CD4-positive, alpha-beta T cell treated with Interleukin-1 beta for 1 hour (primary cell): ENCODE data around the gene RAB8A.
A peak's percentile ranks its signal among the peaks of the same experiment; 100 is the strongest.

Experiments
- DNase-seq, 2 donors: peaks; one replicate each; pipeline ENCODE4 v3.0.0-alpha.2; 2020 to 2022

The RAB8A gene

GRCh38 chr19:16111160-16111908, at the start of gene RAB8A:
RAB8A (plus strand) TSS chr19:16111889; CDS start chr19:16111902, 13 bp downstream.
- peak; percentile 99 to 100 for DNase-seq

GRCh38 chr19:16061943-16062342, 49.7 kb upstream of the RAB8A start:
- DNase-seq: no peak

- DNase-seq: peak; percentile 69 to 75
Observed at GRCh38 chr19:16062789-16063188, 48.9 kb upstream of the RAB8A start.

GRCh38 chr19:16064209-16064889, 47.3 kb upstream of the RAB8A start:
- no peak for DNase-seq

- peak; percentile 68 to 74 for DNase-seq
Observed at GRCh38 chr19:16066611-16067104, 45.0 kb upstream of the RAB8A start.

GRCh38 chr19:16067205-16067938, 44.3 kb upstream of the RAB8A start:
- no peak for DNase-seq

GRCh38 chr19:16068696-16069259, 42.9 kb upstream of the RAB8A start:
- DNase-seq: no peak

- DNase-seq: no peak
Observed at GRCh38 chr19:16069813-16070365, 41.8 kb upstream of the RAB8A start.

GRCh38 chr19:16070366-16070990, 41.2 kb upstream of the RAB8A start:
- peak; percentile 92 to 93 for DNase-seq

- DNase-seq: no peak
Observed at GRCh38 chr19:16071072-16071691, 40.5 kb upstream of the RAB8A start.

GRCh38 chr19:16073481-16073880, 38.2 kb upstream of the RAB8A start:
- no peak for DNase-seq

- DNase-seq: peak; percentile 32 to 43
Observed at GRCh38 chr19:16073988-16074387, 37.7 kb upstream of the RAB8A start.

- DNase-seq: no peak
Observed at GRCh38 chr19:16074488-16075365, 37.0 kb upstream of the RAB8A start.

- DNase-seq: no peak
Observed at GRCh38 chr19:16075430-16076153, 36.1 kb upstream of the RAB8A start.

GRCh38 chr19:16076154-16076957, 35.3 kb upstream of the RAB8A start, which contains the start of gene TPM4:
TPM4 (plus strand) TSS chr19:16076495; CDS start chr19:16076566, 71 bp downstream.
- DNase-seq: peak; percentile 90 to 92

- DNase-seq: no peak
Observed at GRCh38 chr19:16076958-16077611, 34.6 kb upstream of the RAB8A start.

GRCh38 chr19:16077984-16078758, 33.5 kb upstream of the RAB8A start:
- peak in 1 of 2 donors; percentile 28 for DNase-seq
